ENCODE measurements around the gene GPR39. TPM values are rescaled to one million over a fixed set of nuclear protein-coding genes. Genes with fewer than 3 reads are reported as not detected.

Gene GPR39
- polyA plus RNA-seq, 2 of the 4 experiments (the other 2 are of a cell fraction): 11.3 to 11.8 TPM

DNA sequence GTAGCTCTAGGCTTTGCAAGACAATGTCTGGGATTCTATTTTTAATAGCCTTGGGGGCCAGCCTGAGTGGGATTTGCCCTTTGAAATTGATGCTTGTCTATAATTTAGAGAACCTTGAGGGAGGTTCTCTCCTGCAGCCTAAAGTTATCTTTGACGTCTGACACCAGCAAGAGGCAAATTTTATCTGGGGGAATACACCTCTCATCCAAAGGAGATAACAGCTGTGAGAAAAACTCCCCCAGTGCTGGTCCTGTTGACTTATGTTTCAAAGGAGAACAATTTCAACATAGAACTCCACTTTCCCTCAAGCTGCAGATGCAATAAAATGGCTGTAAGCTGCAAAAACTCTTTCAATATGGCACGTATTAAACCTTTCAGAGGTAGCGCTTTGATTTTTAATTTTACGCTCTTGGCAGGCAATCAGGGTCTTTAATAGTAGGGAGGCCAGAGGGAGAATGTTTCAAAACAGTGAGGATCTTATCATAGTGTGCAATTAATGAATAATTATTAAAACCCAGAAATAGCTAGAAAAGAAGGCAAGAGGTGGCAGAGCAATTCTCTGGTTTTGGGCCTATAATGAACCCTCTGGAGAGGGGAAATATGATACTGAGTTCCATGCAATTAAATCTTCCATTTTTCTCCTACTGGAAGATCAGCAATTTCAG, 191.0 kb downstream of the GPR39 start:
- no peak for ATAC-seq
- ChIA-PET POLR2A (no interaction called here), CTCF (no interaction called here)
- FAIRE-seq: no peak
- Histone ChIP-seq H3K4me3 (no peak overlapping the region), H3K27ac (no peak overlapping the region), H3K4me1 (no peaks in the 10 kb centered on the region), H3K9me3 (no peaks in the 10 kb centered on the region), H3K4me2 (no peak overlapping the region)
- no peak for DNase-seq (ENCODE audit: low read depth in 1 of 2, low spot score in 1 of 2)
- 95% methylated on average over 4 of the region's 4 CpGs for WGBS (ENCODE audit: missing lambda C conversion rate)
- TF ChIP-seq, protein P1, sequence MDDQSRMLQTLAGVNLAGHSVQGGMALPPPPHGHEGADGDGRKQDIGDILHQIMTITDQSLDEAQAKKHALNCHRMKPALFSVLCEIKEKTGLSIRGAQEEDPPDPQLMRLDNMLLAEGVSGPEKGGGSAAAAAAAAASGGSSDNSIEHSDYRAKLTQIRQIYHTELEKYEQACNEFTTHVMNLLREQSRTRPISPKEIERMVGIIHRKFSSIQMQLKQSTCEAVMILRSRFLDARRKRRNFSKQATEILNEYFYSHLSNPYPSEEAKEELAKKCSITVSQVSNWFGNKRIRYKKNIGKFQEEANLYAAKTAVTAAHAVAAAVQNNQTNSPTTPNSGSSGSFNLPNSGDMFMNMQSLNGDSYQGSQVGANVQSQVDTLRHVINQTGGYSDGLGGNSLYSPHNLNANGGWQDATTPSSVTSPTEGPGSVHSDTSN (IDR thresholded peaks at IDR 0.05): no peak
- TF ChIP-seq, protein P2, sequence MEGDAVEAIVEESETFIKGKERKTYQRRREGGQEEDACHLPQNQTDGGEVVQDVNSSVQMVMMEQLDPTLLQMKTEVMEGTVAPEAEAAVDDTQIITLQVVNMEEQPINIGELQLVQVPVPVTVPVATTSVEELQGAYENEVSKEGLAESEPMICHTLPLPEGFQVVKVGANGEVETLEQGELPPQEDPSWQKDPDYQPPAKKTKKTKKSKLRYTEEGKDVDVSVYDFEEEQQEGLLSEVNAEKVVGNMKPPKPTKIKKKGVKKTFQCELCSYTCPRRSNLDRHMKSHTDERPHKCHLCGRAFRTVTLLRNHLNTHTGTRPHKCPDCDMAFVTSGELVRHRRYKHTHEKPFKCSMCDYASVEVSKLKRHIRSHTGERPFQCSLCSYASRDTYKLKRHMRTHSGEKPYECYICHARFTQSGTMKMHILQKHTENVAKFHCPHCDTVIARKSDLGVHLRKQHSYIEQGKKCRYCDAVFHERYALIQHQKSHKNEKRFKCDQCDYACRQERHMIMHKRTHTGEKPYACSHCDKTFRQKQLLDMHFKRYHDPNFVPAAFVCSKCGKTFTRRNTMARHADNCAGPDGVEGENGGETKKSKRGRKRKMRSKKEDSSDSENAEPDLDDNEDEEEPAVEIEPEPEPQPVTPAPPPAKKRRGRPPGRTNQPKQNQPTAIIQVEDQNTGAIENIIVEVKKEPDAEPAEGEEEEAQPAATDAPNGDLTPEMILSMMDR (IDR thresholded peaks at IDR 0.05): no peak
- TF ChIP-seq KDM1A (IDR thresholded peaks at IDR 0.05; ENCODE audit: low read depth) (no peak), HDAC2 (IDR thresholded peaks at IDR 0.05) (no peak), TP53 (CRISPR knock-in tag; IDR thresholded peaks at IDR 0.05) (no peak), JUNB (IDR thresholded peaks at IDR 0.05) (no peak), JUN (IDR thresholded peaks at IDR 0.05) (no peak), SMC3 (IDR thresholded peaks at IDR 0.05) (no peak), NFE2L2 (conservative IDR thresholded peaks at IDR 0.05; ENCODE audit: low read length) (no peak), RFX5 (IDR thresholded peaks at IDR 0.05) (no peak), RNF2 (IDR thresholded peaks at IDR 0.05; ENCODE audit: borderline replicate concordance, low read depth) (no peak), PHF8 (IDR thresholded peaks at IDR 0.05; ENCODE audit: borderline replicate concordance, low read depth) (no peak)

DNA sequence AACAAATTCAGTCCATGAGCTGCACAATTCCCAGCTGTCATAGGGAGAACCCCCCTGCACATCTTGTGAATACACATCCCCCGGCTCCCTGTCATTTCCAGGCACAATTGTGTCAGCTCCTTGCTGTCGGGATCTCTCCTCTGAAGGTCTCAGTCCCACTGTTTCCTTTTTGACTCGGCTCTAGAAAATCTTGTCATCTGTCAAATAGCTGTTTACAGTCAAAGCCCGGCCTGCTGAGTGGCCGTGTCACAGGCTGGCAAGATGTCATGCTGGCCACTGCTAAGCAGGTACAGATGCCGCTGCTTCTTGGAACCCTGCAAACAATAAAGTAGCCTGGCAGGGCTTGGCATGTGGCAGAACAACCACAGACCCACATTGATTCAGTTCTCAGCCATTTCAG, 191.7 kb downstream of the GPR39 start:
- Histone ChIP-seq H3K4me3 (no peak overlapping the region), H3K9me3 (no peaks in the 10 kb centered on the region), H3K27ac (no peak overlapping the region), H3K4me1 (no peaks in the 10 kb centered on the region), H3K4me2 (no peak overlapping the region)
- ChIA-PET POLR2A (no interaction called here), CTCF (no interaction called here)
- ATAC-seq (no peak), DNase-seq (ENCODE audit: low read depth in 1 of 2, low spot score in 1 of 2) (no peak), FAIRE-seq (no peak)
- WGBS (ENCODE audit: missing lambda C conversion rate): 88% methylated on average over 6 of the region's 6 CpGs
- TF ChIP-seq CHD4 (IDR thresholded peaks at IDR 0.05; ENCODE audit: borderline replicate concordance): no peak
- TF ChIP-seq EP300 (IDR thresholded peaks at IDR 0.05): no peak
- TF ChIP-seq, protein P3, sequence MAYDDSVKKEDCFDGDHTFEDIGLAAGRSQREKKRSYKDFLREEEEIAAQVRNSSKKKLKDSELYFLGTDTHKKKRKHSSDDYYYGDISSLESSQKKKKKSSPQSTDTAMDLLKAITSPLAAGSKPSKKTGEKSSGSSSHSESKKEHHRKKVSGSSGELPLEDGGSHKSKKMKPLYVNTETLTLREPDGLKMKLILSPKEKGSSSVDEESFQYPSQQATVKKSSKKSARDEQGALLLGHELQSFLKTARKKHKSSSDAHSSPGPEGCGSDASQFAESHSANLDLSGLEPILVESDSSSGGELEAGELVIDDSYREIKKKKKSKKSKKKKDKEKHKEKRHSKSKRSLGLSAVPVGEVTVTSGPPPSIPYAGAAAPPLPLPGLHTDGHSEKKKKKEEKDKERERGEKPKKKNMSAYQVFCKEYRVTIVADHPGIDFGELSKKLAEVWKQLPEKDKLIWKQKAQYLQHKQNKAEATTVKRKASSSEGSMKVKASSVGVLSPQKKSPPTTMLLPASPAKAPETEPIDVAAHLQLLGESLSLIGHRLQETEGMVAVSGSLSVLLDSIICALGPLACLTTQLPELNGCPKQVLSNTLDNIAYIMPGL (CRISPR knock-in tag; IDR thresholded peaks at IDR 0.05; ENCODE audit: borderline replicate concordance): no peak
- no peak for TF ChIP-seq EHMT2 (IDR thresholded peaks at IDR 0.05; ENCODE audit: low read depth)
- no peak for TF ChIP-seq CBX8 (IDR thresholded peaks at IDR 0.05)
- TF ChIP-seq BHLHE40 (IDR thresholded peaks at IDR 0.05; ENCODE audit: low read depth, low read length): no peak
- no peak for TF ChIP-seq MAZ (IDR thresholded peaks at IDR 0.05; ENCODE audit: borderline replicate concordance, low read depth, low read length)
- TF ChIP-seq, protein P4, sequence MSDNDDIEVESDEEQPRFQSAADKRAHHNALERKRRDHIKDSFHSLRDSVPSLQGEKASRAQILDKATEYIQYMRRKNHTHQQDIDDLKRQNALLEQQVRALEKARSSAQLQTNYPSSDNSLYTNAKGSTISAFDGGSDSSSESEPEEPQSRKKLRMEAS (IDR thresholded peaks at IDR 0.05): no peak

All from A549 (cell line).